OCI-LY7 (cell line): ENCODE measurements around the gene LGSN.

Source experiments
- EZH2phosphoT487 ChIP-seq: fragments of 200-600 bp; sonication (generic); IDR thresholded peaks from 2 replicates; pipeline ENCODE4 v1.6.1; 2018; ENCODE audit warnings: low read depth, borderline replicate concordance, mild to moderate bottlenecking, mixed run types, antibody characterized with exemption, low read length, moderate library complexity, mixed read lengths
- TF ChIP-seq, protein P1 (sequence below): fragments of 200-600 bp; sonication (generic); conservative IDR thresholded peaks from 2 replicates; pipeline ENCODE4 v1.5.1; 2014; ENCODE audit warnings: mild to moderate bottlenecking, antibody characterized with exemption, low read length, moderate library complexity, mixed read lengths

DNA sequence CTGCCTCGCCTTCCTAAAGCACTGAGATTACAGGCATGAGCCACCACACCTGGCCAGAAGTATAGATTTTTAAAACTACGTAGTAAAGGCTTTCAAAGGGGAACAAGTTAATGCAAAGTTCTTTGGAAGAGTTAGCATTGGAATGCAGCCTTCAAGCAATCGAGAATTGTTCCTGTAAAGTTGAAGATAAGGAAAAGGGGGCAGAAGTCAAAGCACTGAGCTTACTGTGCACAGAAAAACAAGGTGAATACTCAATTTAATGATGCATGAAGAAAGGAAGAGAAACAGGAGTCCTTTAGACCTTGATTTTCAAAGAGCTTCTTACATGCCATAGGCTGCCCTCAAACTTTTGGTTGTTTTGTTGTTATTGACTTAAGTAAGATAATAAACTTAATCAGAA lies 29.1 kb upstream of the LGSN start:
- TF ChIP-seq EZH2phosphoT487, result no peak
- TF ChIP-seq, protein P1, sequence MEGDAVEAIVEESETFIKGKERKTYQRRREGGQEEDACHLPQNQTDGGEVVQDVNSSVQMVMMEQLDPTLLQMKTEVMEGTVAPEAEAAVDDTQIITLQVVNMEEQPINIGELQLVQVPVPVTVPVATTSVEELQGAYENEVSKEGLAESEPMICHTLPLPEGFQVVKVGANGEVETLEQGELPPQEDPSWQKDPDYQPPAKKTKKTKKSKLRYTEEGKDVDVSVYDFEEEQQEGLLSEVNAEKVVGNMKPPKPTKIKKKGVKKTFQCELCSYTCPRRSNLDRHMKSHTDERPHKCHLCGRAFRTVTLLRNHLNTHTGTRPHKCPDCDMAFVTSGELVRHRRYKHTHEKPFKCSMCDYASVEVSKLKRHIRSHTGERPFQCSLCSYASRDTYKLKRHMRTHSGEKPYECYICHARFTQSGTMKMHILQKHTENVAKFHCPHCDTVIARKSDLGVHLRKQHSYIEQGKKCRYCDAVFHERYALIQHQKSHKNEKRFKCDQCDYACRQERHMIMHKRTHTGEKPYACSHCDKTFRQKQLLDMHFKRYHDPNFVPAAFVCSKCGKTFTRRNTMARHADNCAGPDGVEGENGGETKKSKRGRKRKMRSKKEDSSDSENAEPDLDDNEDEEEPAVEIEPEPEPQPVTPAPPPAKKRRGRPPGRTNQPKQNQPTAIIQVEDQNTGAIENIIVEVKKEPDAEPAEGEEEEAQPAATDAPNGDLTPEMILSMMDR, result no peak
